ENCODE measurements around the gene GABRD. TPM values are rescaled to one million over a fixed set of nuclear protein-coding genes. Genes with fewer than 3 reads are reported as not detected.

The GABRD gene
- total and polyA plus RNA-seq, 2 of the 13 experiments (the other 11 are each of a cell fraction or from before 2014, with no cell fraction given) = not detected

GRCh38 chr1:2052756-2053155, 33.6 kb downstream of the GABRD start:
- intact Hi-C loops (cut with micrococcal nuclease; ENCODE audit: unreplicated experiment) (no loop called here), in situ Hi-C loops (cut with HindIII; ENCODE audit: extremely low pct_ligation_motif_present, low pct_unique_long_range_greater_than_20kb) (no loop called here)
- no TSS peak for BruUV-seq (replicated peaks)
- Histone ChIP-seq H3K27ac (ENCODE audit: extremely low read length, insufficient read depth, low read length) (no peak overlapping the region), H3K4me2 (ENCODE audit: low read depth, low read length) (no peak overlapping the region), H3K27me3 (ENCODE audit: control insufficient read depth in 1 of 2, insufficient read depth in 2 of 2, low read length in 2 of 2) (no peaks in the 10 kb centered on the region), H3K79me2 (ENCODE audit: insufficient read depth, low read length) (peaks cover 3% of the 10 kb centered on the region), H3K4me1 (ENCODE audit: insufficient read depth, low read length) (peaks cover 45% of the 10 kb centered on the region), H3K9me3 (ENCODE audit: low read length) (no peaks in the 10 kb centered on the region), H3K4me3 (replicated peaks in 1 of 3; ENCODE audit: insufficient read depth in 1 of 3, low read depth in 2 of 3, low read length in 3 of 3) (no peak overlapping the region), H2AFZ (ENCODE audit: low read length) (no peak overlapping the region), H4K20me1 (ENCODE audit: insufficient read depth, low read length) (0 out of 2 replicates have a peak, but pooled peaks cover 5% of the 10 kb centered on the region), H3K9ac (ENCODE audit: insufficient read depth, low read depth, low read length) (no peak overlapping the region), H3K36me3 (replicated peaks in 1 of 2; ENCODE audit: control insufficient read depth in 1 of 2, insufficient read depth in 2 of 2, low read length in 2 of 2) (peaks cover 7 to 11% of the 10 kb centered on the region in 2 experiments; a peak in 3 of 5 replicates)
- no peak for ATAC-seq
- no peak for FAIRE-seq
- ChIA-PET POLR2A (no interaction called here), CTCF (ENCODE audit: low intra/inter-chr PET ratio, low total read pairs) (no interaction called here)
- no peak for TF ChIP-seq ZFY (CRISPR knock-in tag; IDR thresholded peaks at IDR 0.05)
- TF ChIP-seq HOXA5 (CRISPR knock-in tag; IDR thresholded peaks at IDR 0.05) = no peak
- TF ChIP-seq STAT6 (CRISPR knock-in tag; IDR thresholded peaks at IDR 0.05; ENCODE audit: borderline replicate concordance) = no peak
- TF ChIP-seq RAD51 (IDR thresholded peaks at IDR 0.05; ENCODE audit: borderline replicate concordance) = no peak
- TF ChIP-seq RFXAP (CRISPR knock-in tag; IDR thresholded peaks at IDR 0.05; ENCODE audit: borderline replicate concordance) = no peak
- TF ChIP-seq ZBTB7A (CRISPR knock-in tag; IDR thresholded peaks at IDR 0.05) = no peak
- no peak for TF ChIP-seq RARG (CRISPR knock-in tag; IDR thresholded peaks at IDR 0.05; ENCODE audit: low read depth)
- no peak for TF ChIP-seq RBM22 (optimal IDR thresholded peaks at IDR 0.05; ENCODE audit: low read length)
- TF ChIP-seq AKAP8 (CRISPR knock-in tag; IDR thresholded peaks at IDR 0.05) = no peak
- TF ChIP-seq NAIF1 (CRISPR knock-in tag; IDR thresholded peaks at IDR 0.05; ENCODE audit: borderline replicate concordance) = no peak
- no peak for TF ChIP-seq ZNF597 (CRISPR knock-in tag; IDR thresholded peaks at IDR 0.05)
- no peak for TF ChIP-seq PRPF4 (IDR thresholded peaks at IDR 0.05; ENCODE audit: low read depth, low read length, poor library complexity, severe bottlenecking)
- no peak for TF ChIP-seq ZMYM3 (CRISPR knock-in tag; IDR thresholded peaks at IDR 0.05)
- TF ChIP-seq ZNF850 (CRISPR knock-in tag; conservative IDR thresholded peaks at IDR 0.05) = no peak
- WGBS (ENCODE audit: low lambda C conversion rate) = 98% methylated on average over 8 of the region's 10 CpGs
- DNase-seq (ENCODE audit: low spot score) = no peak

Measured in HepG2 (cell line).